ENCODE results near the gene PASD1.

Gene PASD1

DNA sequence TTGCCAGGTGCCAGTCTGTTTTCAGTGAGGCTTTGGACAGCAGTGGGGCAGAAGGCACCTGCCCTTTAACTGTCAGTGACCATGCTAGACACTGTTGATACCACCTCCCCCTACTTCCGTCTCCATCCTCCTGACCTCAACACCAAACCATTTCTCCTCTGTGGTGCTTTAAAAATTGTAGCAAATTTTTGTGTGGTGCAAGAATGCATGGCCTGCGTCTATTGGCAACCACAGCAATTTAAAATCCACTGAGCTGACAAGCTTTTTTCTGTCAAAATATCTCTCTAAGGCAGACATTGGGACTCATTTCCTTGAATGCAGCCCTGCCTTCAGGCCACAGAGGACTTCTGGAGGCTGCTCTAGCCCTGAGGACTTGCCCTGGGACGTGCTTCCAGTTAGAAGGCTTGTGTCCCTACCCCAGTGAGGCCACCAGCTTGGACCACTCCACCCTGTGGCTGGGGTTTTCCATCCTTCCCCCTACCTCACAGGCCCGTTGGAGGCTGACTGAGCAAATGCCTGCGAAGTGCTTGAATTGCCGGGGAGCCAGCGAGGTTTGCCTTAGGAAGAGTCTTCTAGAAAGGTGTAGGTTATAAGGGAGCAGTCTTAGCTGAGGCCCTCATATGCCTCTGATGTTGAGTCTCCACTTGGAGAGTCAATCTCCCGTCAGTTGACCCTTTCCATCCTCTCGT lies 138.7 kb downstream of the PASD1 start:
- no peak for DNase-seq (ENCODE audit: low read depth)

- no peak for DNase-seq (ENCODE audit: low read depth)
Observed at GRCh38 chrX:151702741-151703340, 139.4 kb downstream of the PASD1 start.

GRCh38 chrX:151703487-151703886 lies 140.0 kb downstream of the PASD1 start:
- no peak for DNase-seq (ENCODE audit: low read depth)

DNA sequence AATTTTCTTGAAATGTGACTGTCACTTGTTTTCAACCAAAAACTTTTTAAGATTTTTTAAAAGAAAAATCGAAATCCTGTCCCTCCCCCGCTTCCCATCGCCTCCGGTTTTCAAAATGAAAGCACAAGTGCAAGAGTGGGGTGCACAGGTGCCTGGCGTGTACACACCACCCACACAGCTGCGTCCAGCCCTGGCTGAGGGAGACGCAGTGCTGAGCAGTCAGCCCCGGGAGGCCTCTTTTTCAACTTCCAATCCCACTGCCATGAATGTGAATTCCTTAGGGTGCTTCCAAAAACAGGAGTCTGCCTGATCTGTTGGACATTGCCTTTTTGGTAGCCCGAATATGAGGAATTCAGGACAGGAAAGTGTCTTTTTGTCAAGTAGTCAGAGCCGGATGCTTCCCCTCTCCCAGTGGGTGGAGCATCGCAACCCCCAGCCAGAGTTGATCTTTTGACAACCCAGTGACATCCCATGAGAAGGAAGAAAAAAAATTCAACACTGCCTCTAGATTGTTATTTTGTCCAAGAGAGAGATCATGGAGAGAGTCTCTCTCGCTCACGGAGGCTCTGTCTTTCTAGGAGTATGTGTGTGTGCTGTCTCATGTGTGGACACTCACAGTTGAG lies 140.7 kb downstream of the PASD1 start:
- no peak for DNase-seq (ENCODE audit: low read depth)

DNA sequence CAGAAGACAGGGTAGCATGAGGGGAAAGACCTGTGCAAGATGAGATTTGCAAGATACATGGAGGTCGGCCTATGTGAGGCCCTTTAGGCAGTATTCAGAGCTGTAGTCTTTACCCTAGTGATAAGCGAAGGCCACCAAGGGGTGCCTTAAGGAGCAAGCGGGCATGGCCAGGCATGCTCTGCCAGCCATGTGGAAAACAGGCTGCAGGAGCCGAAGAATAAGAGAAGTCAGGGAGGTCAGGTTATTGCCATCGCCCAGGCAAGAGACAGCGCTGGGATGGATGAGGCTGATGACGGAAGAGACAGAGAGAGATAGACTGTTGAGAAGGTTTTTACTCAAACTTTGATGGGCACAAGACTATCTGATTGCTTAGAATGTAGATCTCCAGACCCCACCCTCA lies 145.3 kb downstream of the PASD1 start:
- DNase-seq (ENCODE audit: low read depth) = no peak

DNA sequence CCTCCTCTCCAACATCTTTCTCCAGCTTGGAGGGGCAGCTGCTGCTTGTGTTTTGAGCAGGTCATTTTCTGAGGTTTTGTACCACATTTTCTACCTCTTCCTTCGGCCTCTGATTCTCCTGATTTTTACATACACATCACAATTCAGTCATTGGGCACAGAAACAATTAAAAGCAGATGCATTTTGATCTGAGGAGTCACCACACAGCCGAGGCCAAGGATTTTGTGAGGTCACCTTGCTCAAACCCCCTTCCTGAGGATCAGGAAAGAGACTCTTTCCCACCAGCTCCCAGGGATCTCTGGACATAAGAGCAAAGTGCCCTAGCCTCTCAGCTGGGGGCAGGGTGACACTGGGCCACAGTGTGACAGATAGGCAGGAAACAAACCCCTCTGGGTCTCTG lies 147.0 kb downstream of the PASD1 start:
- DNase-seq (ENCODE audit: low read depth) = no peak

DNA sequence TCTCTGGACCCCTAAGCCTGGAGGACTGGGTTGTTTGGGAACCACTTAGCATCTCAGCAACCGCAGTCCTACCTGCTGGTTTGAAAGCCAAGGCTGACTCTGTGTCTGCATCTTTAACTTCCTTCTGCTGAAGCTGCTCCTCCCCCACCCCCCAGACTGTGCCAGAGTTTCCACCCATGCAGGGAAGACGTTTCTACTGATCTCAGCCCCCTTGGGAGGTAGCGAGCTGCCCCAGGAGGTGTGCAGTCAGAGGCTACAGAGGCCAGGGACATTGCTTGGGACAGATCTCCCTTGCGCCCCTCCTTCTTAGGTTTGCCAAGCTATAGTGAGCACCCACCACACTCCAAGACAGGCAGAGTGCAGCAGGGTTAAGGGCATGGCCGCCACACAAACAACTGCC lies 147.7 kb downstream of the PASD1 start:
- no peak for DNase-seq (ENCODE audit: low read depth)

GRCh38 chrX:151711787-151712186 lies 148.3 kb downstream of the PASD1 start:
- DNase-seq (ENCODE audit: low read depth) = no peak

GRCh38 chrX:151712253-151712652 lies 148.8 kb downstream of the PASD1 start:
- no peak for DNase-seq (ENCODE audit: low read depth)

GRCh38 chrX:151713849-151714248 lies 150.4 kb downstream of the PASD1 start:
- no peak for DNase-seq (ENCODE audit: low read depth)

DNA sequence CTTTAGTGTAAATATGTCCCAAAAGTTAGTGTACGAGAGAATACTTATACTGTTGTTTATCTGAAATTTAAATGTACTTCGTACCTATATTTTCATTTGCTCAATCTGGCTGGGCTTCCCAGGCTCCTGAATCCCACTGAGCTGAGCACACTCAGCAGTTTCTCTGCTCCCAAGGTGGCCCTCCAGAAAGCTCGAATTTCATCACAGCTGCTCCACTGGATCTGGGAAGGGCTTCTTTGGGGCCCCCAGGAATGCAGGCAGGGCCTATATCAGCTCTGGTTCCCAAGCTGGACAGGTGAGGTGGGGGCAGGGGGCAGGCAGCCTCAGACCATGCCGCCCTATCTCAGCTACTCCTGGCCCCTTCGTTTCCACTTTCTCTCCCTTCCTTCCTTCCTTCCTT lies 150.9 kb downstream of the PASD1 start:
- DNase-seq (ENCODE audit: low read depth) = no peak

- no peak for DNase-seq (ENCODE audit: low read depth)
Observed at GRCh38 chrX:151715752-151716151, 152.3 kb downstream of the PASD1 start, which contains the start of gene FATE1. Gene FATE1, plus strand, starts transcription at chrX:151716035. Its CDS starts 85 bp downstream, at chrX:151716120.

- DNase-seq (ENCODE audit: low read depth) = no peak
Observed at GRCh38 chrX:151722241-151722846, 158.9 kb downstream of the PASD1 start.

GRCh38 chrX:151723156-151723760 lies 159.8 kb downstream of the PASD1 start:
- DNase-seq (ENCODE audit: low read depth) = no peak

- no peak for DNase-seq (ENCODE audit: low read depth)
Observed at GRCh38 chrX:151724563-151725337, 161.3 kb downstream of the PASD1 start.

- no peak for DNase-seq (ENCODE audit: low read depth)
Observed at GRCh38 chrX:151725338-151725614, 161.8 kb downstream of the PASD1 start.

Data from activated T-helper 9 cell treated with anti-CD3 and anti-CD28 coated beads, Interleukin-2, amount 50 U/mL, for 16 hours (primary cell).